Measurements from ENCODE around the gene TCL1B.

GRCh38 chr14:95675486-95675885, 10.7 kb upstream of the TCL1B start:
- TF ChIP-seq POLR2A (IDR thresholded peaks at IDR 0.05; ENCODE audit: extremely low read depth, insufficient read length) (no peak), CTCF (IDR thresholded peaks at IDR 0.05; ENCODE audit: low read depth, low read length) (no peak), MAX (IDR thresholded peaks at IDR 0.05; ENCODE audit: low read depth, low read length) (no peak), MYC (IDR thresholded peaks at IDR 0.05; ENCODE audit: low read depth, low read length) (no peak)
